Fibroblast of lung (primary cell): Measurements from ENCODE around the gene S100P. TPM values are rescaled to one million over a fixed set of nuclear protein-coding genes. Genes with fewer than 3 reads are reported as not detected.

Experiments used
- DNase-seq, 2 donors: peaks; one replicate each; pipeline versions ENCODE4 v3.0.0 to v3.0.0-alpha.2; 2010; ENCODE audit warnings: low read depth in 2 of 2
- H2AFZ ChIP-seq: 2 replicates; pipeline ENCODE4 v1.5.1; 2012; ENCODE audit warnings: low read length, control low read depth, inconsistent platforms
- H3K27ac ChIP-seq: 2 replicates; pipeline ENCODE4 v1.5.1; 2011; ENCODE audit warnings: low read length, control low read depth; ENCODE audit not compliant: insufficient read depth
- H3K27me3 ChIP-seq: 2 replicates; pipeline ENCODE4 v1.5.1; 2011; ENCODE audit warnings: mild to moderate bottlenecking, low read length; ENCODE audit not compliant: control insufficient read depth, insufficient read depth
- H3K36me3 ChIP-seq: 2 replicates; pipeline ENCODE4 v1.5.1; 2011; ENCODE audit warnings: low read length; ENCODE audit not compliant: control insufficient read depth, insufficient read depth
- H3K4me1 ChIP-seq: 2 replicates; pipeline ENCODE4 v1.5.1; 2011; ENCODE audit warnings: low read length; ENCODE audit not compliant: control insufficient read depth, insufficient read depth; ENCODE audit errors: extremely low read depth
- H3K4me2 ChIP-seq: 2 replicates; pipeline ENCODE4 v1.5.1; 2011; ENCODE audit warnings: low read length, control low read depth; ENCODE audit not compliant: insufficient read depth; ENCODE audit errors: extremely low read depth
- H3K4me3 ChIP-seq, 4 experiments: fragments of 200-600 bp in 1 of 4; sonication (generic) in 1 of 4; replicated peaks in 1 of 4; 2 replicates each; pipeline ENCODE4 v1.5.1; 2011 to 2016; ENCODE audit warnings: low read length in 4 of 4, low read depth in 3 of 4, mild to moderate bottlenecking in 3 of 4, control low read depth in 2 of 4, inconsistent platforms in 1 of 4, mixed read lengths in 1 of 4; ENCODE audit not compliant: insufficient read depth in 1 of 4; ENCODE audit errors: control extremely low read depth in 1 of 4
- H3K79me2 ChIP-seq: 2 replicates; pipeline ENCODE4 v1.5.1; 2012; ENCODE audit warnings: mild to moderate bottlenecking, low read length, inconsistent platforms; ENCODE audit not compliant: control insufficient read depth, insufficient read depth
- H3K9ac ChIP-seq: 2 replicates; pipeline ENCODE4 v1.5.1; 2011; ENCODE audit warnings: mild to moderate bottlenecking, low read length, control low read depth; ENCODE audit not compliant: insufficient read depth
- H3K9me3 ChIP-seq: 2 replicates; pipeline ENCODE4 v1.5.1; 2012; ENCODE audit warnings: low read depth, low read length; ENCODE audit not compliant: control insufficient read depth, insufficient read depth
- H4K20me1 ChIP-seq: 2 replicates; pipeline ENCODE4 v1.5.1; 2011; ENCODE audit warnings: low read length; ENCODE audit not compliant: control insufficient read depth, insufficient read depth; ENCODE audit errors: extremely low read depth
- EZH2 ChIP-seq: IDR thresholded peaks from 2 replicates; pipeline ENCODE4 v1.5.1; 2012; ENCODE audit warnings: low read length, control low read depth, mild to moderate bottlenecking; ENCODE audit errors: missing control alignments
- polyA plus RNA-seq, 2 donors: library from polyadenylated mRNA; depleted of rRNA in 1 of 2; stranded (reverse) in 1 of 2; unstranded in 1 of 2; fragments of >200 nt; gene quantifications; 2 replicates each; pipeline ENCODE4 v1.2.1, GENCODE V29; 2011 to 2012; ENCODE audit warnings: missing spikeins in 1 of 2
- total RNA-seq: library from RNA; depleted of rRNA; stranded (reverse); fragments of >200 nt; gene quantifications from 2 replicates; pipeline ENCODE4 v1.2.1, GENCODE V29; 2014
- TF ChIP-seq, protein P1 (sequence below), 2 donors: IDR thresholded peaks in 1 of 2; conservative IDR thresholded peaks in 1 of 2; 1 replicate in 1 of 2; 2 replicates in 1 of 2; pipeline ENCODE4 v1.5.1; 2011 to 2012; ENCODE audit warnings: low read length in 2 of 2, control low read depth in 1 of 2, inconsistent platforms in 1 of 2, low read depth in 1 of 2, mild to moderate bottlenecking in 1 of 2

S100P gene
- total and polyA plus RNA-seq, 2 donors (not counting 1 experiment from before 2014, with no cell fraction given): not detected

DNA sequence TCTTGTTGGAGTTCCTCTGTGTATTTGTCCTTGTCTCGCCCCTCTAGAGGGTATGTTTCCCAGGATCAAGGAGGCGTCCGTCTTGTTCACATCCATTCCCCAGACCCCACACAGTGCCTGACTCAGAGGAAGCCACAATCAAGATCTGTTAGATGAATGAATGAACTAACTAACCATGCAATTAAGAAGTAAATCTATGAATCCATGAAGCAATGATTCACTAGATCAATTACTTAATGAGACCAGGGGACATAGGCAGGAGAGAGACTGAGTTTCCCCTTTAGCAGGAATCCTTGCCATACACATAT, 34.2 kb downstream of the S100P start:
- H3K9ac ChIP-seq: no peak overlapping the region
- no peak overlapping the region for H3K4me3 ChIP-seq
- no peak overlapping the region for H2AFZ ChIP-seq
- H3K4me1 ChIP-seq: peaks cover 2% of the 10 kb centered on the region
- H3K4me2 ChIP-seq: no peak overlapping the region
- H3K36me3 ChIP-seq: no peaks in the 10 kb centered on the region
- TF ChIP-seq, protein P1, sequence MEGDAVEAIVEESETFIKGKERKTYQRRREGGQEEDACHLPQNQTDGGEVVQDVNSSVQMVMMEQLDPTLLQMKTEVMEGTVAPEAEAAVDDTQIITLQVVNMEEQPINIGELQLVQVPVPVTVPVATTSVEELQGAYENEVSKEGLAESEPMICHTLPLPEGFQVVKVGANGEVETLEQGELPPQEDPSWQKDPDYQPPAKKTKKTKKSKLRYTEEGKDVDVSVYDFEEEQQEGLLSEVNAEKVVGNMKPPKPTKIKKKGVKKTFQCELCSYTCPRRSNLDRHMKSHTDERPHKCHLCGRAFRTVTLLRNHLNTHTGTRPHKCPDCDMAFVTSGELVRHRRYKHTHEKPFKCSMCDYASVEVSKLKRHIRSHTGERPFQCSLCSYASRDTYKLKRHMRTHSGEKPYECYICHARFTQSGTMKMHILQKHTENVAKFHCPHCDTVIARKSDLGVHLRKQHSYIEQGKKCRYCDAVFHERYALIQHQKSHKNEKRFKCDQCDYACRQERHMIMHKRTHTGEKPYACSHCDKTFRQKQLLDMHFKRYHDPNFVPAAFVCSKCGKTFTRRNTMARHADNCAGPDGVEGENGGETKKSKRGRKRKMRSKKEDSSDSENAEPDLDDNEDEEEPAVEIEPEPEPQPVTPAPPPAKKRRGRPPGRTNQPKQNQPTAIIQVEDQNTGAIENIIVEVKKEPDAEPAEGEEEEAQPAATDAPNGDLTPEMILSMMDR (conservative IDR thresholded peaks at IDR 0.05 in 1 of 2, IDR thresholded peaks at IDR 0.05 in 1 of 2; ENCODE audit: low read depth in 1 of 2, low read length in 2 of 2): no peak
- TF ChIP-seq EZH2: no peak
- H3K27ac ChIP-seq: no peak overlapping the region
- no peaks in the 10 kb centered on the region for H4K20me1 ChIP-seq
- DNase-seq: peak in 1 of 2 donors; percentile 70
- no peaks in the 10 kb centered on the region for H3K27me3 ChIP-seq
- no peaks in the 10 kb centered on the region for H3K79me2 ChIP-seq
- H3K9me3 ChIP-seq: no peaks in the 10 kb centered on the region

DNA sequence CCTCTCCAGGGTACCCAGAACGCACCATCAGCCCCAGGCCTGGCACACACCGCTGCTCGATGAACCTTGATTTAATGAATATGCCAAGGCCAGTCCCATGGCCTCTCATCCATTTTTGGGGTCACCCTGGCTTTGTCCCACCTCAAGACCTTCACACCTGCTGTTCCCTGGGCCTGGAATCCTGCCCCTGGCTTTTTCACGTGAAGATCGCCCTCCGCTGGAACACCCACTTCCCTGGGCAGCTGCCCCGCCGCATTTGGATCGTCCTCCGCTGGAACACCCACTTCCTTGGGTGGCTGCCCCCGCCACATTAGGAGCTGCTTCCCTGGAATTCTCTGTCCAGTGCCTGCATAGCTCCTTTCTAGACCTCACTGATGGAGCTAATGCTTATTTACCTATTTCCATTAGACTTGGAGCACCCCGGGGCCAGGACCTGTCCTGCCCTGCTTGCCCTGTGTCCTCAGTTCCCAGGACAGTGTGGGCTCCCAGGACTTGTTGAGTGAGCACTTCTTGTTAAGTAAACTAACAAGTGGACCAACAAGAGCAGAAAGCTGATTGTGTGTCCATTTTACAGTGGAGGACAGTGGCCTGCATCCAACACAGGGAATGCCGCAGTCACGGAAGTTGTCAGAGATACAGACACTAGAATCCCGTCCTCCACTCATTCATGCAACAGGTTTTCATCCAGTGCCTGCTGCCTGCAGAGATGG, 34.8 kb downstream of the S100P start:
- Histone ChIP-seq H4K20me1 (no peaks in the 10 kb centered on the region), H3K4me2 (no peak overlapping the region), H3K4me3 (no peak overlapping the region), H3K36me3 (no peaks in the 10 kb centered on the region), H3K9me3 (no peaks in the 10 kb centered on the region), H3K9ac (no peak overlapping the region), H3K27ac (no peak overlapping the region), H2AFZ (no peak overlapping the region), H3K27me3 (no peaks in the 10 kb centered on the region), H3K79me2 (no peaks in the 10 kb centered on the region), H3K4me1 (peaks cover 4% of the 10 kb centered on the region)
- no peak for DNase-seq
- TF ChIP-seq, protein P1 (conservative IDR thresholded peaks at IDR 0.05 in 1 of 2, IDR thresholded peaks at IDR 0.05 in 1 of 2; ENCODE audit: low read depth in 1 of 2, low read length in 2 of 2): no peak
- TF ChIP-seq EZH2: no peak

DNA sequence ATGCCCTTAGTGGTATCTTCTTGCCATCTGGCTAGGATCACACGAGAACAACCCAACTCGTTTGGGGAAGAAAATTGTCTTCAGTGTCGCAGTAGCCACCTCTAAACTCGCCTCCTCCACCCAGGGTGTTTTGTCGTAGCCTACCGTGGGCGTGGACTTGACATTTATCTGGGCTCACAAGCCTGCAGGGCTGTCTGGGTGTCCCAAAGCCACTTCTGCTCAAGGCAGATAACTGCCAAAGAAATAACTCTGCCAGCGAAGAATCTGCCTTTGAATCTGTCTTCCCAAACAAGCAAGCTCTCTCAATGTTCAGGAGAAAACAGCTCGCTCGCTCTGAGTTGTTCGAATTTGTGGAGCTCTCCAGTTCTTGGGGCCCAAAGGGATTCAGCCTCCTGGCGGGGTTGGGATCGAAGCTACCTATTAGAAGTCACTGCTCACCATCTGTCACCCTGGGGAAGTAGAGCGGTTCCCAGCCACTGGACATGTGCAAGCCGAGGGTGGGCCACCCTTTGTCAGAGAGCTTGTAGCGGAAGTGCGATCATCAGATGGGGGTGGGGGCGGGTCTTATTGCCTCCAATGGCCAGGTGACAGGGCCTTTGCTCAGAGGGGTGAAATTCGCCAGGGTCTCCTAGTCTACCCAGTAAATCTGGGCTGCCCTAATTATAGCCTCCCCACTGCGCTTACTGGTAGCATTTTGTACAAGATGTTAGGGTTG, 37.1 kb downstream of the S100P start:
- Histone ChIP-seq H3K4me1 (peaks cover 4% of the 10 kb centered on the region), H3K4me3 (no peak overlapping the region), H3K9me3 (no peaks in the 10 kb centered on the region), H3K79me2 (no peaks in the 10 kb centered on the region), H3K27ac (no peak overlapping the region), H3K27me3 (no peaks in the 10 kb centered on the region), H3K36me3 (no peaks in the 10 kb centered on the region), H4K20me1 (no peaks in the 10 kb centered on the region), H3K9ac (no peak overlapping the region), H2AFZ (no peak overlapping the region), H3K4me2 (no peak overlapping the region)
- no peak for DNase-seq
- TF ChIP-seq EZH2: no peak
- TF ChIP-seq, protein P1 (conservative IDR thresholded peaks at IDR 0.05 in 1 of 2, IDR thresholded peaks at IDR 0.05 in 1 of 2; ENCODE audit: low read depth in 1 of 2, low read length in 2 of 2): no peak
